HG03521 (cell line): Measurements from ENCODE around the gene ATP1B1.

ENCODE experiments used
- ATAC-seq: cut with Tn5 transposase; IDR thresholded peaks from one replicate; pipeline ENCODE4 v1.9.1; 2021; ENCODE audit warnings: mild to moderate bottlenecking, moderate library complexity; ENCODE audit not compliant: unreplicated experiment

ATP1B1 gene

DNA sequence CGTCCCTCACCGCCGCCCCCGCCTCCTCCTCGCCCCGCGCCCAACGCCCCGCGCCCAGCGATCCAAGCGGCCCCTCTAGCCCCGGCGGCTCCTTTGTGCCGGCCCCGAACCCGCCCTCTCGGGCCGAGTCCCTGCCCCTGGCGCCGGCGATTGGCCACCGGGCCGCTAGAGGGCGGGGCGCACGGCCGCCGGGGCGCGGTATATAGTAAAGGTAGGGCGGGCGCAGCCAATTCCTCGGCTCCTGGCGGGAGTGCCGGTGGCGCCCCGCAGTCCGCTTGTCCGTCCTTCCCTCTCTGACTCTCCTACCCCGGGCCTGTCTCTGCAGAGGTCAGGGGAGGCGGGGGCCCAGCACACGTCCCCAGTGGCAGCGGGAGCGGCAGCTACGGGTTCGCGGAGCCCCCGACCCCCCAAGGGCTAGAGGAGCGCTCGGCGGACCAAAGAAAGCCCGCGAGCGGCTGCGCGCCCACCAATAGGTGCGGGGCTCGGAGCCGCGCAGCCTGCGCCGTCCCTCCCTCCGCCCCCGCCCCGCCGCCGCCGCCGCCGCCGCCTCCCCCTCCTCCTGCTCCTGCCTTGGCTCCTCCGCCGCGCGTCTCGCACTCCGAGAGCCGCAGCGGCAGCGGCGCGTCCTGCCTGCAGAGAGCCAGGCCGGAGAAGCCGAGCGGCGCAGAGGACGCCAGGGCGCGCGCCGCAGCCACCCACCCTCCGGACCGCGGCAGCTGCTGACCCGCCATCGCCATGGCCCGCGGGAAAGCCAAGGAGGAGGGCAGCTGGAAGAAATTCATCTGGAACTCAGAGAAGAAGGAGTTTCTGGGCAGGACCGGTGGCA is at the start of gene ATP1B1:
ATP1B1 (plus strand) TSS at position 596 of the 826 bp plus-strand sequence; CDS start at position 736, 140 bp downstream.
- peak; percentile 88 for ATAC-seq

DNA sequence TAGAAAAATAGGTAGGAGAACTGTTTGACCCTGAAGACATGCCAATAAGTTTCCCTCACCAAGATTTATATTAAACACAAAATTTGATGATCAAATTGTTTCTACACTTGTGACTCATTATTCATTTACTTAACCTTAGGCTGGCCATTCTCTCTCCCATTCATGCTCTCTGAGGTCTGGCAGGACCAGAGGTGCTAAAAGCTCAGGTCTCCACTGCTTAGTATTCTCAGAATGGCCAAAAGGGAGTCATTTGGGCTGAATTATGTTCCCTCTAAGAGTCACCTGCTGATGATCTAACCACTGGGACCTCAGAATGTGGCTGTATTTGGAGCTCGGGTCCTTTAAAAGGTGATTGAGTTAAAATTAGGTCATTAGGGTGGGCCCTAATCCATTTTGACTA is 47.1 kb upstream of the ATP1B1 start:
- no peak for ATAC-seq

DNA sequence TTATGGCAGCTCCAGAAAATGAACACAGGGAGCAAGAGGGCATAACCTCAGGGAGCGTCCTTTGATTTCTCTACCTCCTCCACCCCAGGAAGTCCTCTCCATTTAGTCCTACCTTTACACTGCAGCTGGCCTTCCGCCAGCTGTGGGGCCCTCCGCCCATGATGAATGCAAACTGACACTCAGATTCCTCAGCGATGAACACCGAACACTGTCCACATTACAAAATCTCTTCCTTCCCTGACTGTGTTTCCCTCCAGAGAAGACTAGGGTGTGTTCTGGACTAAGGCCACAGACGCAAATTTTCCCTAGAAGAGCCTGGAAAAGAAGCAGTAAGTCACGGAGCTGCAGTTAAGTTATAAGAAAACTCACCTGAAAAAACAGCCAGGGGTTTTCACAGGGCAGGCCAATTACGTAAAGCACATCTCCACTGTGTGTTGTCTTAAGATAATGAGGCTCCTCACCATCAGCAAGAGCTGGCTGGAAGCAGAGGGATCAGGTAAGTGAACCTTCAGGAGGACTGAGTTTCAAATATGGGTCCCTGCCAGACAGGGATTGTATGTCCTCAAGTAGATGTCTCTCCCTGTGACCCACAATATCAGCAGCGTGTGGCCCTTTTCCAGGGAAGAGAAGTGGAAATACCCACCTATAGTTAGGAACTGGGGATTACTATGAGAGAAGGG is 46.3 kb upstream of the ATP1B1 start:
- ATAC-seq: no peak

DNA sequence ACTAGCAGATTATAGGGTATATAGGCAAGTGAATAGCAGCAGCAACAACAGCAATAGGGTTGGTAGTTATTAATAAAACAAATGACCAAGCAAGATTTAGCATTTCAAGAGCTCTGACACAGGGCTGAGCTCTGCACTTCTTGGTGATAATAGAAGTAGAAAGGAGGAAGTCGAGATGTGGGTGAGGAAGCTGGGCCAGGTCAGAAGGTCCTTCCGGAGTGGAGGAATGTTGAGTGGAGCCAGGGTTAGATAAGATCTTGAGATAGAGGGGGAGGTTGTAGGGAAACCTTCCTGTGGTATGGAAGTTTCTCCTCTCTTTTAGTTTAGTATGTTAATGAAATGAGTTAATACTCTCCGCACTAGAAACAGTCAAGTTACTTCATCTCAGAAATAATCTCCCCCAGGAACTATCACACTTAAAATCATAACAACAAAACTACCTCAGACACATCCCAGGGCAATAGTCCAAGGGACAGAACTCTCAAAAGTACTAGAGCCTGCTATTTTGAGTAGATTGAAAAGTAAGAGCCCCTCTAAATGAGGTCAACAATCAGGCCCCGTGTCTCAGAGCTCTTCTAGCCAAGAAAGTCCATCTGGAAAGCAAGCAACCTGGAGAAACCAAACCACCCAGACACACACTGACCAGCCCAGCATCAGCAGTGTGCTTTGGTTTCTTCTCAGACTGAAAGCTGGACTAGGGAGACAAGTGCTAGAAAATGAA is 45.4 kb upstream of the ATP1B1 start:
- no peak for ATAC-seq

DNA sequence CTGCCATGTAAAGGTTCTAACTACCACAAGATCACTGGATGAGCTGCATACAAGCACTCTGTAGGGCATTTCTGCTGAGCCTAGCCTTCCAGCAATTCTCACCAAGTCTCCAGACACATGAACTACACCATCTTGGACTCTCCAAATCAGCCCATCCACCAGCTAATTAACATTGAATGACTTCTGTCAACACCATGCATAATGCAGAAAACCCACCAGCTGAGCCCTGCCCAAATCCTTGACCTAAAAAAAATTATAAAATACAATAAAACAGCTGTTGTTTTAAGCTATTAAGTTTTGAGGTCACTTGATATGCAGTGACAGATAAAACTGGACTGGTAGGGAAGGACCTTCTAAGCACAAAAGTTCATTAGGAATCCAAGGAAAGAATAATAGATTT is 44.3 kb upstream of the ATP1B1 start:
- ATAC-seq: no peak

DNA sequence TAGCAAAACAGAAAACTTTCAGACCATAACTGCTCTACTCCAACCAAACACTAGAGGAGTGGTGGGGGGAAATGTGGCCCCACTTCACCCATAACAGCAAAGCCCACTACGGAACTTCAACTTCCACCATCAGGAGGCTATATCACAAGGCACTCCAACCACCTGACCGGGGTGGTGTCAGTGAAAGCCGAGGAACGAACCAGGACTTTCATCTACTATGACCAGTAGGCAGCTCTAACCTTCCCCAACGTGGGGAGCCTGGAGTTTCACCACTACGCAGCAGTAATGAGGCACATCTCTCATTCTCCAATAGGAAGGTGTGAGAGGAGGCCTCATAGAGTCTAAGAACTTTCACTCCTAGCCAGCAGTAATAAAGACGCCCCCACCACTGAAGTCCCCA is 42.4 kb upstream of the ATP1B1 start:
- no peak for ATAC-seq

DNA sequence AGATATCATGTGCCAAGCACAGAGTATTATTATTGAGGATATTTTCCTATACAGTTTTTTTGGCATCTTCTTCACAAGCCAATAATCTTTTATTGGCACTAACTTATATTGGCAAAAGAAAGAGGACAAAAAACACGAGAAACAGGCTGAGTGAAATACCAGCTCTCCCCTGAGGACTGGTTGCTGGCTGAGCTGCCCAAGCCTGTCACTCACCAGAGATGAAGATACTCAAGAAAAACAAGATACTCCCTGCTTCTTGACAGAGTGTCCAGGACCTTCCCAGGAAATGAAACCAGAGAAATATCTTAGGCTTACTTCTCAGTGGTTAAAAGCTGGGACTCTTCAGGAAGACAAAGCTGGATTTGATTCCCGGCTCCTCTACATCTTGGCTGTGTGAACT is 35.9 kb upstream of the ATP1B1 start:
- ATAC-seq: no peak

DNA sequence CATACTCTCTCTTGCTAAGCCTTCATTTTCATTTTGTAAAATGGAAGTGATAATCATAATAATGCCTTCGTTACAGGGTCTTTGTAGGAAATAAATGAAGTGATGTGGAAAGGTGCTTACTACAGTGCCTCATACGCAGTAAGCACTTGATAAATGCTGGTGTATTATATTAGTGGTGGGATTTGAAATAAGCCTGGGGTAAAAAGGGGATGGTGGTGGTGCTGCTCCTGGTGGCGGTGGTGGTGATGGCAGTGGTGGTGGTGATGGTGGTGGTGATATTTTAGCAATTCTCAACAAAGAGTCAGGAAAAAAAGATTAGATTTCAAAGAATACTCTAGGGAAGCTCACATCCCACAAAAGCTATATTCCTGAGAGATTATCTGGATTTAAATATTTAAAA is 35.5 kb upstream of the ATP1B1 start:
- ATAC-seq: no peak

DNA sequence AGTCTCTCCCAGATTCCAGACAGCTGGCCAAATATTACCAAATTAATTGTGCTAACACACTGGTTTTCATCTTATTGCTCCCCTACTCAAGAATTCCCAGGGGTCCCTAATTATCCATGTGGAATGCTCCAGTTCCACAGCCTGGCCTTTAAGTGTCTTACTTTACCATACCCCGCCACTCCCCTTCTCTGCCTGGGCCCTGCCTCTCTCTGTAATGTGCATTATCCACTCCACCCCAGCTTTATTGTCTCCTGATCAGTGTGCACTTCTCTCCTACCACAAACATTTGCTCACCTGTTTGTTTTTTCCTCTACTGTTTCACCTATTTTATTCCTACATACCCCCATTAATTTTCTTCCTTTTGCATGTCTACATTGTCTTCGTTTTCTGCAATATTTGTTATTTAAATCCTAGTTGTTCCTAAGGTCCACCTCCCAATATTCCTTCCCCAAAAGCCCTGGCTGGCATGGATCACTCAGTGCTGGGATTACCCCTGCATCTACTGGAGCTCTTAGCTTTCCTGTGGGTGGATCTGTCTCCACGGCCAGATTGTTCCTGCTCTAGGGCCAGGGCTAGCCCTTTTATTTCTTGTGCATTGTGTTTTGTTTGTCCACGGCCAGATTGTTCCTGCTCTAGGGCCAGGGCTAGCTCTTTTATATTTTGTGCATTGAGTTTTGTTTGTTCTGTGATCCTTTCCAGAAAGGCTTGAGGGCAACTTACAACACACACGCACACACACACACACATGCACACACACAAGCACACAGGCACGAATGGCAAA is 33.4 kb upstream of the ATP1B1 start:
- no peak for ATAC-seq

DNA sequence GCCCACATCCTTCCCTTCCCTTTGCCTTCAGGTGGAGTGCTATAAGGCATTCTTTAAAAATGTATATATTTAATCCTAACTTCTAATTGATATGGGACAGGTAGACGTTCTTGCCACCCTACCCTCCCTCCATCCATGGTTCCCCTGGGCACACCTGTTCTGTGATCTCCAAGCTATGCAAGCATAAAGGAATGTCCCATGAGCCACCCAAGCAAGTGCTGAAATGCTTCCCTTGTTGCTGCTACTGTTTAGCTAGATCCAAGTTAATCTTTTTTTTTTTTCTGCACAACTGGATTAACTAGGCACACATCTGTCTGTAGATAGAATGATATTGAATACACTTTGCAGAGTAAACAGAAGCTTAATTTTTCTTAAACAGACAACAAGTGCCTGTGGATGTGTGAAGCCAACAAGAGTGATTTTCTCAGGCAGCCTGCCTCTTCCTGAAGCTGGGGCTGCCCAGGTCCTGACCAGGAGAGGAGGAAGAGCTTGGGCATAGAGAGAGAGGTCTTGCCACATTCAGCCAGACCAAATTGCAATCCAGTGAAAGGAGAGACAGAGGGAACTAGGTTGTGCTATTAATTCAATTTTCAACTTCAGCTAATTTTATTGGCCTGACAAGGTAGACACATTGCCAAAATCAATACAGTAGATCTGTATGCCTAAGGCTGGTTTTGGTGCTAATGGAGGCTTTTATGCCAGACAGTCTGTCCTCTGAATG is 28.2 kb upstream of the ATP1B1 start:
- no peak for ATAC-seq

DNA sequence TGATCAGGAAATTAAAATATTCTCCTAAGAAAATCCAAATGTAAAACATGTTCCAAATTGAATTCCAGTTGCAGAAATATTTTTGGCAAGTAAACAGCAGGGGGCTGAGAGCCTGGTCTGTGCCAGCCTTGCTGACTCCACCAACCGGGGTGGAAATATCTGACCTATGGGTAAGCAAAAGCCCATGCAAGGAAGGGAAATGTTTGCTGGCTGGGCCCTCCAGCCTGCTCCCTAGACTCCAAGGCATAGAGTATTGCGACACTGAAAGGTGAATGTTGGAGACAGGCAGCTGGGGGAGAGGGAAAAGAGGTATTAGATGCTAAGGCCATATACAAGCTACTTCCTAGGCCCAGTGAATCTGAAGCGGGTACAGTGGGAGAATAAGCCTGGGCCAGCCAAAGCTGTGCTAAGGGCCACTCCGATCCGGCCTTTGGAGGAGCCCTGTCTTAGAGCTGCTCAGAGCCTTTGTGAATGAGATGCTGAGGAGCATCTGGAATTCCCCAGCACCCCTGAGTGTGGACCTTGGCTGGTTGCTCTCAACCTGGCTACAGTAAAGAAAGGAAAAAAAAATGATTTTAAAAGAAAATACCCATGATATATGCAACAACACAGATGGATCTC is 24.9 kb upstream of the ATP1B1 start:
- no peak for ATAC-seq

DNA sequence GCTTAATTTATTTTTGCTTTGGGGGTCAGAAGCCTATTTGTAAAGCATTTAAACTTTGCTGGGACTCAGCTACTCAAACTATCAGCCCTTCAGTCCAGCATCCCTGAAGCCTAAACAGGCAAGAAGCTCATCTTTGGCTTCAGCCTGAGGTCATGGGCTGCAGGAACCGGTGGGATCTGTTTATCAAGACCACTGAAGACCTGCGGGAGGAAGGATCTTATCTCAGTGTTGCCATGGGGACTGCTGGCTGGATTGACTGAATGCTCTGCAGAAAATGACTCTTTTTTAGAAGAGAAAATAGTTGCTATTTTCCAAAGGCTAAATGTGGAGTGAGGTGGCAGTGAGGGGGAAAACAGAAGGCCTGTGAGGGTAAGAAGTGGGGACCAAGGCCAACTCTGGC is 20.6 kb upstream of the ATP1B1 start:
- no peak for ATAC-seq

DNA sequence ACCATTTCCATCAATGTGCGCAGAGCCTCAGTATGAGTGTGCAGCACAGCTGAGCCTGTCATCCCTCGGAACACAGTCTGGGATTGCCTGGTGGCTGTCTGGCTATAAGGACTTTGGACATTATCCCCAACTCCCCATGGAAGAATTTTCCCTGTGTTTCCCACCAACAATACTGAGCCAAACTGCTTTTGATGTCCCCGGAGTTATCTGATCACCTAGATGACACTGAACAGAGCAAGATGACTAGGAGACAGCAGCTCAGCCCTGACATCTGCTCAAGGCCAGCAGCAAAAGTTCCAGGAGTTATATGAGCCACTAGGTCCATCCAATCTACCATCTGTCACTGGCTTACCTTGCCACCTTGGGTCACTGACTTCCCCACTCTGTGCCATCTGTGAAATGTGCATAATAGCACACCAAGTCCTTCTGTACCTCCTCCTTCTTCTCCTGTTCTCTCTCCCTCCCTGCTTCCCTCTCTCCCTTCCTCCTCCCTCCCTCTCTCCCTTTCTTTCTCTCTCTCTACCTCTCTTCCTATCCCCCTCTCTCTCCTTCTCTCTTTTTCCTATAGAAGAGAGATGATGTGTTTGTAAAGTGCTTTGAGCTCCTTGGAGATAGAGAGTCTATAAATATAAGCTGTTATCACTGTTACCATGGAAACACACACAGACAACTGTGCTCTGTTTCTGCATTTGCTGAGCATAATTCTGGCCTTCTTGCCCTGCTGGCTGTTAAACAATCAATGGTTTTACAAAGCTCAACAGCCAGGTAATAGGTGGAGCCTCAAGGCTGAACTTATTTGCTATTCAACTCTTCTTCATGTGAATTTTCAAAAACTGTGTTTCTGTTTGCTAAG is 19.7 kb upstream of the ATP1B1 start:
- ATAC-seq: no peak

DNA sequence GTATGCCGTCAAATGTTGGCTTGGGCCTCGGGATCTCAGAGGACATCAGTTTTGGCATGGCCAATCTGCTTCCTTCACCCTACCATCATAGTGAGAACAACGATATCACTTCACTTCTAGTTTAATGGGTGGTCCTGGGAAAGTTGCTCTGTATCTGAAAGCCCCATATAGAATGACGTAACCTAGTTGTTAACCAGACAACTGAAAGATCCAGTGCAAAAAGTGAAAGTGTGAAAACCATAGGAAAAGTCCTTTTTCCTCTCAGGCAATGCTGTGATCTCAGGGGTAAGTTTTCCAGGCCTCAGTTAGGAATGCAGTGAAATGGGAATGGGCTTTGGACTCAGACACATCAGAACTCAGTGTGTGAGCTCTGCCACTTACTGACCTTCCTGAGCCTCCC is 18.6 kb upstream of the ATP1B1 start:
- ATAC-seq: no peak

DNA sequence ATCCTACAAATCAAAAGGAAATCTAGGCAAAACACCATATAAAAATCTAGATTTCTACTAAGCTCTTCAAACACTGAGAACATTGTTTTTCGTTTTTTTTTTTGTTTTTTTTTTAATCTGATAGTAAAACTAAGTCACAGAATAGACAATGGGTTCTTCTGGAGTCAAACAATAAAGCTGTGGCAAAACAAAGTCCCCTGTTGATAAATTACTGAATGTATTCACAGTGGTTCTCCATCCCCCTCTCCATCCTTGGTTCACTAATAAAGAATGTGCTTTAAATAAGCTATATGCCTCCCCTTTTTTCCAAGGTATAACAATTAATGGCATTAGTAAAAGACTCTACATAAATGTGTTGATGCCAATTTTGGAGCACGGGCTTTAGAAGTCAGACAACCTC is 16.7 kb upstream of the ATP1B1 start:
- ATAC-seq: no peak

DNA sequence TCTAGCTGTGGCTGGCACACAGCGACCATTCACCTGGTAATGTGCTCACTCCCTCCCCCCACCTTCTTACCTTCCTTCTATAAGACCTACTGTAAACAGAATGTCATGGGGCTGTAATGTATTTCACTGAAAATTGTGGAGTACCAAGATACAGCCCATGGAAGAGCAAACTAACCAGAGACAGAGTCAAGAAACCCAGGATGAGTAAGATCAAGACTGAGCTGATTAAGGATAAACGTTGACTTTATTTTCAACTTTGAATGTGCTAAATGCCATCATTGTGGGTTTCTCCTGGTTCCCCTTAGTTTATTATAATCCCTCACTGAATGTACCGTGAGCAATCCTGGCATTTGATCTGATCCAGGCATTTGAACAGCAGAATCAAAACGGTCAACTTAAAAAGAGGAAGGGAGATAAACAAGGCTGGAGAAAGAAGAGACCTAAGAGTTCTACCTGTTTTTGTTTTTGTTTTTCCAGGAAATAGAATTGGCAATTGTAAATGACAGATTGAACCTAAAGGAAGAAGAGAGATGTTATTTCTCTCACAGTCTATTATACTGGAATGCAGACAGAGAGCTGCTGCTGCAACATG is 16.1 kb upstream of the ATP1B1 start:
- no peak for ATAC-seq

DNA sequence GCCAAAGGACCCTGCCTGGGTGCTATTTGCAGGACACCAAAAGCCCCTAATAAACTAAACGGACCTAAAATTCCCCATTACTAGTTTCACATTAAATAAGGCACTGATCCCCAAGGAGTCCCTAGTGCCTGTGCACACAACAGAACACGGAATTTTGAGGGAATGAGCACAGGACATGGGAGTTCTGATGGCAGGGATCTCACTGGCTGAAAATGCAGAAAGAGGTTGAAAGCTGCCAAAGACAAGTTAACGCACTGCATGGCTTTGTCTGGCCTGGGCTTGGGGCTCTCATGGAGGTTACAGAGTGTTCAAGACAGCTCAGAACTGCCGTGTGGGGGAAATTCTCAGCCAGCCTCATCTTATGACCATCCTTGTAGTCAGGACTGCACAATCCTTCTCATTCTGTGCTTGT is 15.6 kb upstream of the ATP1B1 start:
- peak; percentile 23 for ATAC-seq

DNA sequence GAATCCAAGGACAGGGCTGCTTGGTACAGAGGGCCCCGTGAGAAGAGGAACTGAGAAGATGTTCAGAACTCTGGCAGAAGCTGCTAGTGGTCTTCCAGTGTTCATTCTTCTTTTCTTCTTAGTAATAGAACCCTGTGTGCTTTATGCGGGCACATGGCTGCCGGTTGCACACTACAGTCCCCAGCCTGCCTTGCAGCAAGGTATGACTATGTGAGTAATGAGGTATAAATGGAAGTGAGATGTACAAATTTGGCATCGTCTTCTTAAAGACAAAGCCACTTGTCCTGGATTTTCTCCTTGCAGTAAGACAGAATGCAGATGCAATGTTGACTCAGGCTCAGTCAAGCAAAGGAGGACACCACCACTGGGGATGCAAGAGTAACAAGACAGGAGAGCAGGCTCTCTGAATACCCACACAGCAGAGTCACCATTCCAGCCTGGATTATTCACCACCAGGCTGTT is 15.0 kb upstream of the ATP1B1 start:
- peak; percentile 58 for ATAC-seq

DNA sequence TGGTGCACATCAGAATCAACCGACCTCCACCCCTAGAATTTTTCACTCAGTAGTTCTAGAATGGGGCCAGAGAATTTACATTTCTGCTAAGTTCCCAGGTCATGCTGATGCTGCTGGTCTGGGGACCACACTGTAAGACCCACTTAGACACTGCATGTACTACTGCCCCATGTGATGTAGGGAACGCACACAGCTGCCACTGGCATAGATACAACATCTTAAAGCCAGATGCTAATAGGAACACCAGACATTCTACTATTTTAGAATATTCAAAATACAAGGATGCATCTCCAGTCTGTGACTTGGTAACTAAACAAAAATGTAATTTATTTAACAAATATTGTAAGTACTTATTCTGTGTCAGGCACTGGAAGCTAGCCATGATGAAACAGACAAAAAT is 14.1 kb upstream of the ATP1B1 start:
- no peak for ATAC-seq
